ENCODE results near the gene CCDC3.

GRCh38 chr10:12916587-12916986, 84.9 kb downstream of the CCDC3 start:
- TF ChIP-seq CTCF (IDR thresholded peaks at IDR 0.05; ENCODE audit: insufficient read depth, low read length) (no peak), REST (IDR thresholded peaks at IDR 0.05; ENCODE audit: insufficient replicate concordance, low read depth) (no peak), POLR2AphosphoS5 (IDR thresholded peaks at IDR 0.05; ENCODE audit: low read depth) (no peak), SPI1 (IDR thresholded peaks at IDR 0.05; ENCODE audit: borderline replicate concordance, low read depth) (no peak)

Data from HL-60 (cell line).